NB4 (cell line): ENCODE measurements around the gene ONECUT3.

Experiments
- DNase-seq: peaks from one replicate; pipeline ENCODE4 v3.0.0; 2010; ENCODE audit warnings: low read depth
- H3K4me3 ChIP-seq: one replicate; pipeline ENCODE4 v1.5.1; 2011; ENCODE audit warnings: mild to moderate bottlenecking, low read depth, low read length, moderate library complexity
- CTCF ChIP-seq: IDR thresholded peaks from one replicate; pipeline ENCODE4 v1.5.1; 2012; ENCODE audit warnings: low read depth, low read length
- MAX ChIP-seq: IDR thresholded peaks from 2 replicates; pipeline ENCODE4 v1.6.1; 2011; ENCODE audit warnings: low read depth, low read length
- MYC ChIP-seq: IDR thresholded peaks from 2 replicates; pipeline ENCODE4 v1.6.1; 2011; ENCODE audit warnings: low read depth, low read length
- POLR2A ChIP-seq: IDR thresholded peaks from 2 replicates; pipeline ENCODE4 v1.6.1; 2011; ENCODE audit warnings: mild to moderate bottlenecking; ENCODE audit not compliant: insufficient read length; ENCODE audit errors: extremely low read depth

The ONECUT3 gene

GRCh38 chr19:1761528-1762242 lies 8.4 kb downstream of the ONECUT3 start:
- TF ChIP-seq POLR2A: no peak
- no peak for TF ChIP-seq MYC
- TF ChIP-seq CTCF: no peak
- no peak for TF ChIP-seq MAX
- H3K4me3 ChIP-seq: no peak overlapping the region
- no peak for DNase-seq

GRCh38 chr19:1762243-1763117 lies 9.2 kb downstream of the ONECUT3 start:
- no peak for DNase-seq
- H3K4me3 ChIP-seq: no peak overlapping the region
- TF ChIP-seq CTCF: no peak
- no peak for TF ChIP-seq MAX
- TF ChIP-seq MYC: no peak
- no peak for TF ChIP-seq POLR2A

- TF ChIP-seq MAX (no peak), MYC (no peak), CTCF (no peak), POLR2A (no peak)
- peak; percentile 43 for DNase-seq
- H3K4me3 ChIP-seq: no peak overlapping the region
Measured at GRCh38 chr19:1763648-1764639, 10.6 kb downstream of the ONECUT3 start.

GRCh38 chr19:1764729-1765128 lies 11.4 kb downstream of the ONECUT3 start:
- no peak for DNase-seq
- TF ChIP-seq POLR2A: no peak
- no peak for TF ChIP-seq MAX
- TF ChIP-seq MYC: no peak
- TF ChIP-seq CTCF: no peak
- no peak overlapping the region for H3K4me3 ChIP-seq

GRCh38 chr19:1765232-1765903 lies 12.1 kb downstream of the ONECUT3 start:
- no peak for DNase-seq
- no peak for TF ChIP-seq MAX
- no peak for TF ChIP-seq CTCF
- TF ChIP-seq MYC: no peak
- TF ChIP-seq POLR2A: no peak
- no peak overlapping the region for H3K4me3 ChIP-seq
